Ovary (tissue), 9 donors: ENCODE results near the gene MRPS25. TPM values are rescaled to one million over a fixed set of nuclear protein-coding genes. Genes with fewer than 3 reads are reported as not detected.

ENCODE experiments used
- DNase-seq, 5 donors: peaks; one replicate each; pipeline ENCODE4 v3.0.0-alpha.2; 2019 to 2020
- H3K27ac ChIP-seq, 2 donors: fragments of 200-600 bp; one replicate each; pipeline versions ENCODE4 v1.5.1 to v1.8.0; 2019 to 2022
- H3K27me3 ChIP-seq: fragments of 200-600 bp; one replicate; pipeline ENCODE4 v1.8.0; 2022
- H3K36me3 ChIP-seq: fragments of 200-600 bp; sonication (generic); one replicate; pipeline ENCODE4 v1.5.1; 2019
- H3K4me1 ChIP-seq: one replicate; pipeline ENCODE4 v1.8.1; 2013; ENCODE audit warnings: mild to moderate bottlenecking, moderate library complexity; ENCODE audit not compliant: insufficient read depth
- H3K4me3 ChIP-seq: fragments of 200-600 bp; sonication (generic); one replicate; pipeline ENCODE4 v1.5.1; 2017
- H3K9me3 ChIP-seq, 2 donors: fragments of 200-600 bp in 1 of 2; sonication (generic) in 1 of 2; one replicate each; pipeline versions ENCODE4 v1.5.1 to v1.8.1; 2013 to 2019; ENCODE audit warnings: mild to moderate bottlenecking in 1 of 2, moderate library complexity in 1 of 2
- CTCF ChIP-seq, 3 donors: fragments of 450-650 bp in 2 of 3; fragments of 200-600 bp in 1 of 3; IDR thresholded peaks; one replicate each; pipeline versions ENCODE4 v1.5.1 to v1.8.0; 2016 to 2022; ENCODE audit warnings: antibody characterized with exemption in 3 of 3, mild to moderate bottlenecking in 1 of 3
- EP300 ChIP-seq: sonication (generic); formaldehyde crosslinking; IDR thresholded peaks from one replicate; pipeline ENCODE4 v1.6.1; 2017; ENCODE audit warnings: antibody characterized with exemption
- POLR2A ChIP-seq: fragments of 450-650 bp; IDR thresholded peaks from one replicate; pipeline ENCODE4 v1.6.1; 2017; ENCODE audit warnings: antibody characterized with exemption, mild to moderate bottlenecking, moderate library complexity
- WGBS, 3 donors: extraction: QIAGEN DNeasy Blood & Tissue Kit in 1 of 3; methylation state at CpG; one replicate each; pipeline versions ENCODE4 v1.1.5 to v1.1.7; 2013 to 2017; 5-methylcytosine and 5-hydroxymethylcytosine counted together
- intact Hi-C, 4 donors: fragments of 100-400 bp; cut with DNase I; formaldehyde crosslinking; loops; one replicate each; pipeline versions ENCODE4 v1.11.0 to v1.15.1; 2022 to 2023
- polyA plus RNA-seq, 2 donors: library from polyadenylated mRNA; stranded (reverse); fragments of 200-250 nt in 1 of 2; fragments of 350-450 nt in 1 of 2; fragmentation: Illumina TruSeq in 1 of 2; extraction: RNeasy Lipid Tissue Mini Kit (QIAGEN cat#74804) in 1 of 2; gene quantifications; one replicate each; pipeline ENCODE4 v1.2.3, GENCODE V29; 2013 to 2014
- total RNA-seq, 7 donors: library from RNA; depleted of rRNA in 2 of 7; stranded (reverse); fragments of >200 nt in 2 of 7; fragmentation: NEBNext Ultra II Directional in 3 of 7; extraction: Animal tissue kit (Norgen Biotek cat#: 25700) in 3 of 7; gene quantifications; one replicate each; pipeline versions ENCODE4 v1.1.0 to v1.2.4, GENCODE V29; 2016 to 2023
- donor health status: DM: no; HTN: no; CAD: no; lungs with moderate emphysema.
- donor health status: DM: no; HTN: no; CAD: no.
- donor health status: Bipolar disorder and iron deficiency.
- donor health status: DM: yes; HTN: yes; CAD: no.
- donor health status: DM: no; HTN: no; CAD: no.
- donor health status: DM: yes; HTN: yes; CAD: no.

MRPS25 gene
- total and polyA plus RNA-seq, 9 donors: 22.5 to 50.5 (median 34.1) TPM

GRCh38 chr3:15079091-15079490 is 14.0 kb upstream of the MRPS25 start:
- DNase-seq: no peak
- Histone ChIP-seq H3K27me3 (no peaks in the 10 kb centered on the region), H3K36me3 (no peaks in the 10 kb centered on the region), H3K9me3 (no peaks in the 10 kb centered on the region), H3K27ac (no peak overlapping the region), H3K4me1 (no peaks in the 10 kb centered on the region), H3K4me3 (no peak overlapping the region)
- TF ChIP-seq POLR2A (no peak), EP300 (no peak), CTCF (IDR thresholded peaks at IDR 0.05) (no peak)
- intact Hi-C loops: no loop called here
- WGBS, 3 donors: 67 to 85% (median 85%) methylated on average over 3 of the region's 3 CpGs

GRCh38 chr3:15074500-15074899 is 9.4 kb upstream of the MRPS25 start:
- no peaks in the 10 kb centered on the region for H3K27me3 ChIP-seq
- H3K9me3 ChIP-seq: no peaks in the 10 kb centered on the region
- intact Hi-C loops: no loop called here
- no peaks in the 10 kb centered on the region for H3K4me1 ChIP-seq
- 84 to 93% (median 86%) methylated on average over 19 of the region's 19 CpGs for WGBS, 3 donors
- no peak for TF ChIP-seq POLR2A
- no peak for TF ChIP-seq CTCF (IDR thresholded peaks at IDR 0.05)
- no peak for TF ChIP-seq EP300
- DNase-seq: no peak
- H3K27ac ChIP-seq: no peak overlapping the region
- H3K4me3 ChIP-seq: no peak overlapping the region
- no peaks in the 10 kb centered on the region for H3K36me3 ChIP-seq

- 85 to 92% (median 89%) methylated on average over 2 of the region's 2 CpGs for WGBS, 3 donors
Observed at GRCh38 chr3:15071699-15072098, 6.6 kb upstream of the MRPS25 start.

GRCh38 chr3:15069441-15069840 is 4.3 kb upstream of the MRPS25 start:
- 83 to 86% (median 83%) methylated on average over 1 of the region's 1 CpG for WGBS, 3 donors
- no peak overlapping the region for H3K27ac ChIP-seq
- intact Hi-C loops: no loop called here

More at GRCh38 chr3:15071699-15072098, 6.6 kb upstream of the MRPS25 start:
- Histone ChIP-seq H3K4me3 (no peak overlapping the region), H3K4me1 (no peaks in the 10 kb centered on the region), H3K9me3 (no peaks in the 10 kb centered on the region), H3K27me3 (no peaks in the 10 kb centered on the region), H3K27ac (no peak overlapping the region), H3K36me3 (no peaks in the 10 kb centered on the region)
- intact Hi-C loops: no loop called here
- no peak for DNase-seq
- TF ChIP-seq EP300 (no peak), CTCF (IDR thresholded peaks at IDR 0.05) (no peak), POLR2A (no peak)

More at GRCh38 chr3:15069441-15069840, 4.3 kb upstream of the MRPS25 start:
- no peaks in the 10 kb centered on the region for H3K9me3 ChIP-seq
- no peak for DNase-seq
- TF ChIP-seq EP300 (no peak), CTCF (IDR thresholded peaks at IDR 0.05) (no peak), POLR2A (no peak)
- H3K36me3 ChIP-seq: no peaks in the 10 kb centered on the region
- no peak overlapping the region for H3K4me3 ChIP-seq
- H3K27me3 ChIP-seq: no peaks in the 10 kb centered on the region
- H3K4me1 ChIP-seq: peaks cover 2% of the 10 kb centered on the region
